H1 (cell line): ENCODE data around the gene TP63. TPM values are rescaled to one million over a fixed set of nuclear protein-coding genes. Genes with fewer than 3 reads are reported as not detected.
A peak's percentile ranks its signal among the peaks of the same experiment; 100 is the strongest.

Experiments used
- CTCF ChIA-PET: fragments of 300-600 bp; sonication (Branson Sonifier 250); formaldehyde crosslinking; loops from one replicate; lab custom pipeline; 2021; ENCODE audit not compliant: partially characterized antibody; lab: Charles Lee
- POLR2A ChIA-PET: fragments of 300-600 bp; sonication (Branson Sonifier 250); formaldehyde crosslinking; loops from one replicate; lab custom pipeline; 2021; ENCODE audit warnings: inconsistent platforms; ENCODE audit not compliant: partially characterized antibody; lab: Charles Lee
- DNase-seq, 2 experiments: peaks; one replicate each; pipeline versions ENCODE4 v3.0.0 to v3.0.0-alpha.2; 2010 to 2022; ENCODE audit warnings: low spot score in 2 of 2, low read depth in 1 of 2, mixed read lengths in 1 of 2
- FAIRE-seq: peaks from 2 replicates; lab custom pipeline; 2011; peaks lifted over from hg19 to GRCh38; lab: Jason Lieb, UNC
- H2AFZ ChIP-seq: 2 replicates; pipeline ENCODE4 v1.8.1; 2012; ENCODE audit warnings: low read length, inconsistent platforms
- H2AK5ac ChIP-seq: 2 replicates; pipeline ENCODE4 v1.6.1; 2013; ENCODE audit warnings: low read depth, low read length
- H2BK120ac ChIP-seq: replicated peaks from 2 replicates; pipeline ENCODE3; 2013; ENCODE audit warnings: low read depth, low read length, inconsistent platforms
- H2BK12ac ChIP-seq: 2 replicates; pipeline ENCODE4 v1.6.1; 2013; ENCODE audit warnings: low read depth, low read length
- H2BK15ac ChIP-seq: 2 replicates; pipeline ENCODE4 v1.6.1; 2013; ENCODE audit warnings: low read length
- H2BK20ac ChIP-seq: 2 replicates; pipeline ENCODE4 v1.6.1; 2013; ENCODE audit warnings: low read length
- H2BK5ac ChIP-seq: 2 replicates; pipeline ENCODE4 v1.6.1; 2013; ENCODE audit warnings: low read depth, low read length
- H3K14ac ChIP-seq: 2 replicates; pipeline ENCODE4 v1.6.1; 2013; ENCODE audit warnings: inconsistent platforms; ENCODE audit not compliant: insufficient read length
- H3K18ac ChIP-seq: 2 replicates; pipeline ENCODE4 v1.6.1; 2013; ENCODE audit warnings: low read length; ENCODE audit errors: extremely low read depth
- H3K23ac ChIP-seq: 2 replicates; pipeline ENCODE4 v1.6.1; 2013; ENCODE audit warnings: inconsistent platforms; ENCODE audit not compliant: insufficient read length
- H3K23me2 ChIP-seq: 2 replicates; pipeline ENCODE4 v1.6.1; 2013; ENCODE audit warnings: low read depth, low read length
- H3K27ac ChIP-seq: 2 replicates; pipeline ENCODE4 v1.6.1; 2011; ENCODE audit warnings: low read depth, low read length, inconsistent platforms
- H3K27me3 ChIP-seq, 4 experiments: replicated peaks in 1 of 4; 1 replicate in 1 of 4; 2 replicates in 3 of 4; pipeline versions ENCODE4 v1.6.1 to v1.8.1; 2011 to 2013; ENCODE audit warnings: low read length in 3 of 4, mild to moderate bottlenecking in 3 of 4, inconsistent platforms in 2 of 4, mixed read lengths in 2 of 4, moderate library complexity in 1 of 4; ENCODE audit not compliant: control insufficient read depth in 3 of 4, insufficient read depth in 3 of 4; ENCODE audit errors: extremely low read depth in 1 of 4
- H3K36me3 ChIP-seq, 4 experiments: 2 replicates each; pipeline versions ENCODE4 v1.6.1 to v1.8.1; 2011 to 2013; ENCODE audit warnings: mild to moderate bottlenecking in 4 of 4, low read length in 3 of 4, moderate library complexity in 2 of 4, control low read depth in 1 of 4, inconsistent platforms in 1 of 4; ENCODE audit not compliant: insufficient read depth in 4 of 4, control insufficient read depth in 2 of 4
- H3K4ac ChIP-seq: replicated peaks from 2 replicates; pipeline ENCODE3; 2013; ENCODE audit warnings: low read length, low read depth, mixed read lengths, inconsistent platforms; ENCODE audit not compliant: insufficient read length
- H3K4me1 ChIP-seq, 4 experiments: replicated peaks in 1 of 4; 1 replicate in 1 of 4; 2 replicates in 3 of 4; pipeline versions ENCODE4 v1.6.1 to v1.8.1; 2011 to 2013; ENCODE audit warnings: low read length in 3 of 4, inconsistent platforms in 2 of 4, mixed read lengths in 1 of 4; ENCODE audit not compliant: insufficient read depth in 4 of 4, control insufficient read depth in 3 of 4
- H3K4me2 ChIP-seq, 2 experiments: 2 replicates each; pipeline versions ENCODE4 v1.6.1 to v1.8.1; 2011 to 2013; ENCODE audit warnings: low read depth in 2 of 2, low read length in 2 of 2, control low read depth in 1 of 2, inconsistent platforms in 1 of 2, mild to moderate bottlenecking in 1 of 2; ENCODE audit not compliant: insufficient read depth in 1 of 2
- H3K4me3 ChIP-seq, 4 experiments: fragments of 200-600, 300-600 bp in 1 of 4; sonication (generic), shearing (Covaris generic), sonication (Bioruptor Twin) in 1 of 4; 2 replicates each; pipeline versions ENCODE4 v1.5.1 to v1.8.1; 2011 to 2016; ENCODE audit warnings: low read length in 4 of 4, low read depth in 3 of 4, control low read depth in 2 of 4, inconsistent platforms in 2 of 4, mild to moderate bottlenecking in 2 of 4, mixed read lengths in 1 of 4, moderate library complexity in 1 of 4; ENCODE audit not compliant: insufficient read depth in 2 of 4; ENCODE audit errors: extremely low read depth in 1 of 4
- H3K56ac ChIP-seq: replicated peaks from 2 replicates; pipeline ENCODE3; 2013; ENCODE audit warnings: low read depth, mild to moderate bottlenecking, mixed read lengths, low read length, inconsistent platforms; ENCODE audit not compliant: insufficient read length
- H3K79me1 ChIP-seq: 2 replicates; pipeline ENCODE4 v1.6.1; 2013; ENCODE audit warnings: low read depth, low read length, control low read depth
- H3K79me2 ChIP-seq, 2 experiments: 2 replicates each; pipeline versions ENCODE4 v1.6.1 to v1.8.1; 2012 to 2013; ENCODE audit warnings: low read length in 2 of 2, mild to moderate bottlenecking in 2 of 2, inconsistent platforms in 1 of 2; ENCODE audit not compliant: insufficient read depth in 2 of 2, control insufficient read depth in 1 of 2
- H3K9ac ChIP-seq, 4 experiments: replicated peaks in 1 of 4; 1 replicate in 1 of 4; 2 replicates in 3 of 4; pipeline versions ENCODE4 v1.6.1 to v1.8.1; 2011 to 2013; ENCODE audit warnings: low read depth in 3 of 4, low read length in 3 of 4, control low read depth in 2 of 4, mild to moderate bottlenecking in 2 of 4, moderate library complexity in 2 of 4, inconsistent platforms in 1 of 4; ENCODE audit errors: extremely low read depth in 1 of 4
- H3K9me3 ChIP-seq, 2 experiments: 2 replicates each; pipeline versions ENCODE4 v1.6.1 to v1.8.1; 2012 to 2013; ENCODE audit warnings: mild to moderate bottlenecking in 2 of 2, moderate library complexity in 2 of 2, control low read depth in 1 of 2, inconsistent platforms in 1 of 2, low read depth in 1 of 2, low read length in 1 of 2, mixed read lengths in 1 of 2; ENCODE audit not compliant: insufficient read depth in 2 of 2
- H4K20me1 ChIP-seq, 2 experiments: replicated peaks in 1 of 2; 2 replicates each; pipeline versions ENCODE3 to v1.8.1; 2011 to 2013; ENCODE audit warnings: inconsistent platforms in 2 of 2, low read length in 2 of 2, mild to moderate bottlenecking in 1 of 2; ENCODE audit not compliant: insufficient read depth in 2 of 2, control insufficient read depth in 1 of 2
- H4K5ac ChIP-seq: 2 replicates; pipeline ENCODE4 v1.6.1; 2013; ENCODE audit warnings: low read length, low read depth, mixed read lengths, inconsistent platforms; ENCODE audit not compliant: insufficient read length
- H4K8ac ChIP-seq: 2 replicates; pipeline ENCODE4 v1.8.0; 2013; ENCODE audit warnings: mild to moderate bottlenecking, moderate library complexity, low read length, inconsistent platforms; ENCODE audit not compliant: insufficient read depth; ENCODE audit errors: extremely low read depth
- H4K91ac ChIP-seq: replicated peaks from 2 replicates; pipeline ENCODE3; 2013; ENCODE audit warnings: low read length, mixed read lengths, inconsistent platforms; ENCODE audit not compliant: insufficient read length
- EZH2 ChIP-seq: fragments of 200-600 bp; sonication (generic); IDR thresholded peaks from 2 replicates; pipeline ENCODE4 v1.7.1; 2012; ENCODE audit warnings: low read depth, mild to moderate bottlenecking, moderate library complexity, low read length, inconsistent platforms; ENCODE audit not compliant: severe bottlenecking
- NRF1 ChIP-seq: IDR thresholded peaks from 2 replicates; pipeline ENCODE4 v1.6.1; 2011; ENCODE audit warnings: mild to moderate bottlenecking, low read depth, low read length, improper control_type of control experiment
- WGBS, 2 experiments: shearing (Covaris generic) in 1 of 2; methylation state at CpG; one replicate each; pipeline versions ENCODE4 v1.1.6 to v1.1.7; 2013 to 2015; ENCODE audit warnings: low lambda C conversion rate in 2 of 2, mixed read lengths in 2 of 2, inconsistent platforms in 1 of 2, low coverage in 1 of 2, missing lambda C conversion rate in 1 of 2; ENCODE audit not compliant: insufficient replicate concordance in 2 of 2, insufficient coverage in 1 of 2, insufficient read length in 1 of 2; ENCODE audit errors: extremely low coverage in 1 of 2, missing lambda C conversion rate in 1 of 2; 5-methylcytosine and 5-hydroxymethylcytosine counted together
- polyA plus RNA-seq, 7 experiments: library from polyadenylated mRNA; depleted of rRNA in 3 of 7; stranded (reverse) in 5 of 7; unstranded in 2 of 7; fragments of >200 nt in 5 of 7; fragments of 200-250 nt in 2 of 7; gene quantifications; 1 replicate in 5 of 7; 2 replicates in 1 of 7; 4 replicates in 1 of 7; pipeline versions ENCODE4 v1.2.1 to v1.2.3, GENCODE V29; 2011 to 2013; ENCODE audit warnings: missing spikeins in 2 of 7, mixed read lengths in 2 of 7
- total RNA-seq: library from RNA; stranded (reverse); fragmentation: NEBNext Ultra II Directional; extraction: Animal tissue kit (Norgen Biotek cat#: 25700); gene quantifications from 2 replicates; pipeline ENCODE4 v1.2.1, GENCODE V29; 2021

TP63 gene
- total and polyA plus RNA-seq, 2 of the 8 experiments (the other 6 are each of a cell fraction or from before 2014, with no cell fraction given), result not detected

DNA sequence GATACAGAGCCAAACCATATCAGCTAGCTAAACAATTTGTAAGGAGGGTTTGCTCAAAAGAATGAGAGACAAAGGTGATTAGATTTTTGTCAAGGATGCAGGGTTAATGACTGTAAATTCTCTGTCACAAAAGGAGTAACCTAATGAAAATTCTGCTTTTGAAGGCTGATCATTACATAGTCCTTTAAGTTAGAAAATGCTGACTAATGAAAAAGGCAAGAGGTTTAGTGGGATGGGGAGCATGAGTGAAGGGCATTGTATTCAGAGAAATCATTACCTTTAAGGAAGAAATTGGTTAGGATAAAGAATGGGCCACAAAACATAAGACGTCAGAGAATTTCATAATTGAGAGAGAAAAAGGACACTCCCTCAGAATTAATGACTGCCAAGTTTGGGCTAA, 97.7 kb downstream of the TP63 start:
- H3K9ac ChIP-seq, result no peak overlapping the region
- 93% methylated on average over 1 of the region's 1 CpG; no CpG with 5 or more reads in 1 of the 2 experiments for WGBS, 2 experiments
- H4K5ac ChIP-seq, result no peak overlapping the region
- no peak overlapping the region for H3K4ac ChIP-seq
- no peak overlapping the region for H4K8ac ChIP-seq
- POLR2A ChIA-PET, result no interaction called here
- no peaks in the 10 kb centered on the region for H3K23me2 ChIP-seq
- no peaks in the 10 kb centered on the region for H3K27me3 ChIP-seq
- no peak overlapping the region for H4K91ac ChIP-seq
- no peak overlapping the region for H2BK120ac ChIP-seq
- H3K79me2 ChIP-seq, result no peaks in the 10 kb centered on the region
- H3K56ac ChIP-seq, result peak overlapping the region; percentile 35
- H2AK5ac ChIP-seq, result no peak overlapping the region
- no peaks in the 10 kb centered on the region for H3K79me1 ChIP-seq
- DNase-seq (no peak), FAIRE-seq (no peak)
- H4K20me1 ChIP-seq, result no peaks in the 10 kb centered on the region
- no peaks in the 10 kb centered on the region for H3K36me3 ChIP-seq
- no peak overlapping the region for H3K23ac ChIP-seq
- H2BK15ac ChIP-seq, result no peak overlapping the region
- peaks cover 0 to 3% (median 0%) of the 10 kb centered on the region in 4 experiments; a peak in 1 of 7 replicates for H3K4me1 ChIP-seq
- no peak overlapping the region for H3K4me2 ChIP-seq
- no peak overlapping the region for H3K14ac ChIP-seq
- no peak overlapping the region for H3K4me3 ChIP-seq
- H2BK5ac ChIP-seq, result no peak overlapping the region
- CTCF ChIA-PET, result no interaction called here
- H3K18ac ChIP-seq, result no peak overlapping the region
- H3K9me3 ChIP-seq, result no peaks in the 10 kb centered on the region
- H2AFZ ChIP-seq, result peak overlapping the region; percentile 47; the same call in 1 of the 2 replicates
- H2BK20ac ChIP-seq, result no peak overlapping the region
- no peak overlapping the region for H2BK12ac ChIP-seq
- H3K27ac ChIP-seq, result no peak overlapping the region
- no peak for TF ChIP-seq NRF1
- no peak for TF ChIP-seq EZH2
